ENCODE results near the gene TEX261.

TEX261 gene

GRCh38 chr2:70962885-70963878 lies 31.5 kb downstream of the TEX261 start:
- Histone ChIP-seq H4K20me1 (ENCODE audit: insufficient read depth) (no peaks in the 10 kb centered on the region), H3K27me3 (ENCODE audit: insufficient read depth, low read depth) (peaks cover 6% of the 10 kb centered on the region), H2AFZ (ENCODE audit: low read depth) (no peak overlapping the region), H3K79me2 (ENCODE audit: insufficient read depth, low read depth) (no peaks in the 10 kb centered on the region), H3K9ac (no peak overlapping the region), H3K36me3 (ENCODE audit: insufficient read depth) (no peaks in the 10 kb centered on the region), H3K4me2 (no peak overlapping the region), H3K4me1 (ENCODE audit: low read depth, poor library complexity, severe bottlenecking) (no peaks in the 10 kb centered on the region), H3K4me3 (IDR thresholded peaks at IDR 0.05; ENCODE audit: insufficient read depth, low read depth, low read length) (no peak overlapping the region), H3K27ac (no peak overlapping the region)
- TF ChIP-seq CTCF (conservative IDR thresholded peaks at IDR 0.05; ENCODE audit: low read depth, low read length), result no peak

DNA sequence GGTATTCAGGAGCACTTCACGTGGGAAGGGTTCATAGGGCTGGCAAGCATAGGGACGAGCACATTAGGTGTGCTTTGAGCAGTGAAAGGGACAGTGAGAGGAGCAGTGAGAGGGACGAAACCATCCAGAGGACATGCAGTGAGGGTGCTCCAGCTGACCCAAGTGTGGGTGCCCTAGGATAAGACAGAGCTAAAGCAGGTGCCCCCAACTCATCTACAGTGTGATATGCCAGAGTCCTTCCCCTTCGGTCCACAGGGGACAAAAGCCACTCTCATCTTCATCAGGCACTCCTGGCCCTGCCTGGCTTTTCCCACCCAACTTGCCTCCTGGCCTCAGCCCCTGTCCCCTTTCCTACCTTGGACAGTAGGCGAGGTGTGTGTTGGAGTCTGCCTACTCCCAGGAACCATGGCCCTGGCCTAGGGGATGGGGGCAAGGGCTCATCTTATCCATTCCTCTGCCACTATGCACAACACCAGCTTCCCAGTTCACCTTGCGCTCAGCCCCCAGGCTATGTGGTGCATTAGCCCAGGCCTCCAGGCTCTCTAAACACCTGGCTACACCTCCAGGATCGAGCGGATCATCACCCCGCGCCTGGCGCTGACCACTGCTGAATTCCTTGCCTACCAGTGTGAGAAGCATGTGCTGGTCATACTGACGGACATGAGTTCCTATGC lies 32.3 kb downstream of the TEX261 start:
- H2AFZ ChIP-seq (ENCODE audit: low read depth), result no peak overlapping the region
- no peak for TF ChIP-seq CTCF (conservative IDR thresholded peaks at IDR 0.05; ENCODE audit: low read depth, low read length)
- H3K79me2 ChIP-seq (ENCODE audit: insufficient read depth, low read depth), result no peaks in the 10 kb centered on the region
- H3K9ac ChIP-seq, result no peak overlapping the region
- no peaks in the 10 kb centered on the region for H3K4me1 ChIP-seq (ENCODE audit: low read depth, poor library complexity, severe bottlenecking)
- no peaks in the 10 kb centered on the region for H3K36me3 ChIP-seq (ENCODE audit: insufficient read depth)
- H3K4me2 ChIP-seq, result no peak overlapping the region
- H3K27me3 ChIP-seq (ENCODE audit: insufficient read depth, low read depth), result peaks cover 6% of the 10 kb centered on the region
- no peaks in the 10 kb centered on the region for H4K20me1 ChIP-seq (ENCODE audit: insufficient read depth)
- H3K4me3 ChIP-seq (IDR thresholded peaks at IDR 0.05; ENCODE audit: insufficient read depth, low read depth, low read length), result no peak overlapping the region
- H3K27ac ChIP-seq, result no peak overlapping the region

DNA sequence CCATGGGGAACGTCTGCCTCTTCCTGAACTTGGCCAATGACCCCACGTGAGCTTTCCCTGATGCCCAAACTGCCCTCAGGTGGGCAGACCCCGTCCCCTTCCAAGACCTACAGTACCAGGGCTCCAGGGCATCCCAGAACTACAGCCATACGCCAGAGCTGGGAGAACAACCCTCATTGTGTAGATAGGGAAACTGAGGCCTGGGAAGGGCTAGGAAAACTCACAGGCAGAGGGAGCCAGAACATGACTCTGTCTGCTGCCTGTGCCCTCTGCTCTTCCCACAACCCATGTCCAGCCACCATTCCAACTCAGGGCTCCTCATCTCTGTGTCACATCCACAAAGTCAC lies 33.1 kb downstream of the TEX261 start:
- Histone ChIP-seq H3K4me3 (IDR thresholded peaks at IDR 0.05; ENCODE audit: insufficient read depth, low read depth, low read length) (no peak overlapping the region), H3K27ac (no peak overlapping the region), H4K20me1 (ENCODE audit: insufficient read depth) (no peaks in the 10 kb centered on the region), H3K4me2 (no peak overlapping the region), H3K27me3 (ENCODE audit: insufficient read depth, low read depth) (peaks cover 6% of the 10 kb centered on the region), H3K79me2 (ENCODE audit: insufficient read depth, low read depth) (no peaks in the 10 kb centered on the region), H3K9ac (no peak overlapping the region), H2AFZ (ENCODE audit: low read depth) (no peak overlapping the region), H3K36me3 (ENCODE audit: insufficient read depth) (no peaks in the 10 kb centered on the region), H3K4me1 (ENCODE audit: low read depth, poor library complexity, severe bottlenecking) (no peaks in the 10 kb centered on the region)
- no peak for TF ChIP-seq CTCF (conservative IDR thresholded peaks at IDR 0.05; ENCODE audit: low read depth, low read length)

- Histone ChIP-seq H4K20me1 (ENCODE audit: insufficient read depth) (no peaks in the 10 kb centered on the region), H3K27ac (no peak overlapping the region), H3K4me3 (IDR thresholded peaks at IDR 0.05; ENCODE audit: insufficient read depth, low read depth, low read length) (no peak overlapping the region), H2AFZ (ENCODE audit: low read depth) (no peak overlapping the region), H3K9ac (no peak overlapping the region), H3K79me2 (ENCODE audit: insufficient read depth, low read depth) (no peaks in the 10 kb centered on the region), H3K4me2 (no peak overlapping the region), H3K27me3 (ENCODE audit: insufficient read depth, low read depth) (peaks cover 6% of the 10 kb centered on the region), H3K4me1 (ENCODE audit: low read depth, poor library complexity, severe bottlenecking) (no peaks in the 10 kb centered on the region), H3K36me3 (ENCODE audit: insufficient read depth) (no peaks in the 10 kb centered on the region)
- TF ChIP-seq CTCF (conservative IDR thresholded peaks at IDR 0.05; ENCODE audit: low read depth, low read length), result no peak
Measured at GRCh38 chr2:70960833-70961647, 33.6 kb downstream of the TEX261 start.
